DMS79 (cell line): ENCODE data around the gene SDS.

Experiments used
- DNase-seq: peaks from one replicate; lab custom pipeline; 2025; lab: John Stamatoyannopoulos, UW

The SDS gene, protein sequence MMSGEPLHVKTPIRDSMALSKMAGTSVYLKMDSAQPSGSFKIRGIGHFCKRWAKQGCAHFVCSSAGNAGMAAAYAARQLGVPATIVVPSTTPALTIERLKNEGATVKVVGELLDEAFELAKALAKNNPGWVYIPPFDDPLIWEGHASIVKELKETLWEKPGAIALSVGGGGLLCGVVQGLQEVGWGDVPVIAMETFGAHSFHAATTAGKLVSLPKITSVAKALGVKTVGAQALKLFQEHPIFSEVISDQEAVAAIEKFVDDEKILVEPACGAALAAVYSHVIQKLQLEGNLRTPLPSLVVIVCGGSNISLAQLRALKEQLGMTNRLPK

DNA sequence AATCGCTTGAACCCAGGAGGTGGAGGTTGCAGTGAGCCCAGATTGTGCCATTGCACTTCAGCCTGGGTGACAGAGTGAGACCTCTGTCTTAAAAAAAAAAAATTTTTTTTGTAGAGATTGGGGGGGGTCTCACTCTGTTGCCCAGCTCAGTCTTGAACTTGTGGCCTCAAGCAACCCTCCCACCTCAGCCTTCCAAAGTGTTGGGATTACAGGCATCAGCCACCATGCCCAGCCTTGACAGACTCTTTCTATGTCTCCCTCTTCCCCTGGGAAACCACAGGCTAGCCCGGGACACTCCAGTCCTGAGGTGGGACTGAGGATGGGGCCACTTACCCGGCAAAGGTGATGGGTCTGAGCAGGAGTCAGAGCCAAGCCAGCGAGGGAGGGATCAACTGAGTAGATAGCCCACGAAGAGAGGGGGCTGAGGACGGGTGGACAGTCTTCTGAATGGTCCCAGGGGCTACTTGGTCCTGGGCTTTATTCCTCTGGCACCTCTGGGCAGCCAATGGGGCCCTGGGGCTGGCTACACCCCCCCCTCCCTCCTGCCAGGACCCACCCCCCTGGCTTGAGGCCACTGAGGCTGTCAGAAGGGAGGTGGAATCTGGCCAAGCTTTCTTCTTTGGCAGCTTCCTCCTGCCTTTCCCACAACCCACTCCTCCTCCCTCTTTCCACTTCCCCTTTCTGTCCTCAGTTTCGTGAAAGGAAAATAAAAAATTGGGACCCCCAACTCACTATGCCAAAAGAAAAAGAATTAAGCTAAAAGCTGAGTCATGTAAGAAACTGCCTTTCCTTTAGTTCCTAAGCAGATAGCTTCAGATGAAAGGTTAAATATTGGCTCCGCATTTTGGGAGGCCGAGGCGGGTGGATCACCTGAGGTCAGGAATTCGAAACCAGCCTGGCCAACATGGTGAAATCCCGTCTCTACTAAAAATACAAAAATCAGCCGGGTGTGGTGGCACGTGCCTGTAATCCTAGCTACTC is at the start of gene SDS:
TSS of gene SDS (minus strand) at position 453 of the 981 bp plus-strand sequence. CDS start 4,179 bp downstream, outside the sequence.
- no peak for DNase-seq

DNA sequence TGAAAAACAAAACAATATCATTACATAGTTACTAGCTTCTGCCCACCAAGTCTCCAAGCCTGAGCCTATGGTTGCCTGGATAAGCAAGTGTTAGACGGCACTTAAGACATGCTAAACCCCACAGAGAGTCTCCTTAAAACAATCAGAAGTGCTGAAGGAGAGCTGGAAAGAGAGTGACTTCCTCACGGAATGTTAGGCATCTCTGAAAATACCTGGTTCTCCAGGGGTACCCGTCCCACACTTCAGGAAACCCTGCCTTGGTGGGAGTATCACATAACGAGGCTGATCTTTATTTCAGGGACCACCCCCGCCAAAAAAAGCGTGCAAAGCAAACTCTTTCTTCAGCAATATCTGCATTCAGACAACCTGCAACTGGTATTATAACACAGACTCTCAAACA is 49.6 kb upstream of the SDS start:
- no peak for DNase-seq

DNA sequence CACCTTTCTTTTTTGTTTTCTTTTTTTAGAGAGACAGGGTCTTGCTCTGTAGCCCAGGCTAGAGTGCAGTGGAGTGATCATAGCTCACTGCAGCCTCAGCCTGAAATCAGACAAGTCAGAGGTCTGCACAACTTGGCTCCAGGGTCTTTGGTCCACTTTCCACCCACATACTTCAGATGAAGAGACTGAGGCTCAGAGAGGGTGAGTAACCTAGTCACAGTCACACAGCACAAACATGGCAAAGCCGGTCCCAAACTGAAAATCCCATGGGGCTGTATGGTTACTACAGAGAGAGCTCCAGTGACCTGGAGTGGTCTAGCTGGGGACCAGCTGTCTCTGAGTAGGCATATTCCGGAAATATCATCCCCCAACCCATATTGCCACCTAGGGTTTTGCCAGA is 48.8 kb upstream of the SDS start:
- no peak for DNase-seq

DNA sequence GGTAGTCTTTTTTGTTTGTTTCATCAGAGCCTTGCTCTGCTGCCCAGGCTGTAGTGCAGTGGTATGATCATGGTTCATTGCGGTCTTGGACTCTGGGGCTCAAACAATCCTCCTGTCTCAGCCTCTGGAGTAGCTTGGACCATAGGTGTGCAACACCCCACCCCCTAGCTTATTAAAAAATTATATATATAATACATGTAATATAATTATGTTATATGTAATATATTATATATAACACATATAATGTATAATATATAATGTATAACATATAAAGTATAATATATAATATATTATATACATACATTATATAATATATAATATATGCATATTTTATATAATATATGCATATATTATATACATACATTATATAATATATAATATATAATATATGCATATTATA is 46.2 kb upstream of the SDS start:
- DNase-seq: no peak

DNA sequence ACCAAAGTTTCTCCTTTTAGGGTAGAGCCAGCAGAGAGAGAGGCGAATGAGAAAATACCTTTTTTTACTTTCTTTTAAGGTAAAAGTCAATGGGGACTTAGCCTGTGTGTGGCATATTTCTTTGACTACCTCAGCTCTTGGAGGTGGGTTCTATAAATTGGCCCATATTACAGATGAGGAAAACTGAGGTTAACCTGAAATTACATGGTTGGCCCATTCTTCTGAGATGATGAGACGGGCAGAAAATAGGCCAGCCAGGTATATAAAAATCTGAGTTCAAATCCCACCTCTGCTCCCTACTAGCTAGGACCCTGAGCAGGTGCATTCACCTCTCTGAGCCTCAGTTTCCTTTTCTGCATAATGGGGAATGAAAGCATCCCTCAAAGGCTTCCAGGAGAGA is 45.6 kb upstream of the SDS start:
- DNase-seq: no peak

DNA sequence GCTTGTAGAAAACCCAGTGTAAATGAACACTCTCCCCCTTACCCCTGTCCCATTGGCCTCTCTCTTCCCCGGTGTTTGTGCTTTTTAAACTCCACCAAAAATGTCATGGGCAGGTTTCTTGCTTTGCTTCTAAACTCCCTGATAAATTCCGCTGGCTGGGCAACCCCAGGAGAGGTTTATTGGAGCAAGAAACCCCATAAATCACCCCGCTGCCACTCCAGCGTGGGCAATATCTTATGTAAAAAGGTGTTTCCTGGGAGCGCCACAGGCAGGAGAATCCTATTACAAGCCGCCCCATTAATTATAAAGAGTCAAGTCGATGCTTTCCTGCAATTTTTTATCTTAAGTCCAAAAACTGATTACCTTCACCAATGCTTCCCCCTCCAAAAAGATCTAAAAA is 45.2 kb upstream of the SDS start:
- no peak for DNase-seq

DNA sequence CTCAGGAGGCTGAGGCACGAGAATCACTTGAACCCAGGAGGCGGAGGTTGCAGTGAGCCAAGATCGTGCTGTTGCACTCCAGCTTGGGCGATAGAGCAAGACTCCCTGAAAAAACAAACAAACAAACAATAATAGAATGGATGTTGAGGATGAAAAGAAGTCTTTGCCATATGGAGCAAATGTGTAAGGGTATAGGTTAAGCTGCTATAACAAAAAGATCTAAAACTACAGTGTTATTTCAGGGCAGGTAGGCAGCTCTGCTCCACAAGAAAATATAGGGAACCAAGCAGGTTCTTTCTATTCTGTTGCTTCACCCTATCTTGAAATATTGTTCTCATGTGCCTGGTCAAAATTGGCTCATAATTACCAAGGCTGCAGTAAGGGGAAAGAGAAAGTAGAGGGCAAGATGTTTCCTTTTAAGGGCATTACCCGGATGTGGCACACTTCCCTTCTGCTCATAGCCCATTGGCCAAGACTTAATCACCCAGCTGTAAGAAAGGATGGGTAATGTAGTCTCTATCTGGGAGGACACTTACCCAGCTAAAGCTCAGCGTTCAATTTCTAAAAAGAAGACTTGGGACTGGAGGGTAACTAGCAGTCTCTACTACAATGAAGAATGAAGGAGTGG is 42.0 kb upstream of the SDS start:
- DNase-seq: no peak

DNA sequence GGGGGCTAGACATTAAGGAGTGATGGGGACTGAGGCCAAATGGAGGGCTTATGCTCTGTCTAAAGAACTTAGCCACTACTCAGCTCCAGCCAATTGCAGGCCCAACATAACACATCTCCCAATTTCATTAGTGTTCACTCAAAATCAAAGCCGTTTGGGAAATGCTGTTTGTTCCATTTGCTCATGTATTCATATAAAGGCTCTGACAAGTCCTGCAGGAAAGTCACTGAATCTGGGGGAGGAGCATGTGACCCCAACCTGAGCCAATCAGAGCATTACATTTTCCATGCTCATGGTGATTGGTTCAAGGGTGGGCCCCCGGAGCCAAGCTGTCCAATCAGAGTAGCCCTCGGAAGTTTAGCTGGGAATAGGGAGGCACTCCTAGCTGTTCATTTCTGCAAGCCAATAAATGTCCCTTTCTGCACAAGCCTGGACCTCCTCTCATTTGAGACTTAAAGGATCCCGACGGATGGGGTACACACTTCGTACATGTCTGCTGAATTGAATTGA is 39.4 kb upstream of the SDS start:
- no peak for DNase-seq

DNA sequence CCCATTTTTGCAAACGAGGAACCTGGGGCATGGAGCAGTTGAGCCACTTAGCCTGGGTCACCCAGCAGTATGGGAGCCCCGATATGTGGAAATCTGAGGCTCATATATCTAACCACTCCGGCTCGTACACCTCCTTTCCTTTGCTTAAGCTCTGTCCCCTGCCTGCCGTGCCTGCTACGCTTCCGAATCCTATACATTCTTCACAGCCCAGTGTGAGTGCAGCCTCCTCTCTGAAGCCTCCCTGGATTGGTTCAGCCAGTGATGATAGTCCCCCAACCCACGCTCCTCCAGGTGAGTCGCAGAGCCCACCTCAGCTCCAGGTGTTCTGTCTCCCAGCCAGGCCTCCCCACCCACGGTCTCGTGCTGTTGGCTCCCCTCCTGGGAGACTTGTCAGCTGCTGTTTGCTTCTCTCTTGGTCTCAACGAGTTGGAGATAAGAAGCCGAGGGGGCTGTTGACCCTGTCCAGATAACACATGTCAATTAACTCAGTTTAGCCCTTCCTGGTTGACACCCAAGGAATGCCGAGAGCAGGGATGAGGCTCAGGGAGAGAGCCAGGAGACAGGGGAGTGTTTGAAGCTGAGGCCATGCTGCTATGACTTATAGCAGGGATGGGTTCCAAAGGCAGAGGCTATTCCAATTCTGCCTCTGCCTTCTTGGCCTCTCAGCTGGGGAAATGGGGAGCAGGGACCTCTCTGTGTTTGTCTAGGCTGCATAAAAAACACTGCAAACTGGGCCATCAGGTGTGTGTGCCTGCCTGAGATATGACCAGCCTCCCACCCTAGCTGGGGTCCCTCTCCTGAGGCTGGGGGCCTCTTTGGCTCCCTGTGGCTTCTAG is 37.5 kb upstream of the SDS start:
- no peak for DNase-seq

DNA sequence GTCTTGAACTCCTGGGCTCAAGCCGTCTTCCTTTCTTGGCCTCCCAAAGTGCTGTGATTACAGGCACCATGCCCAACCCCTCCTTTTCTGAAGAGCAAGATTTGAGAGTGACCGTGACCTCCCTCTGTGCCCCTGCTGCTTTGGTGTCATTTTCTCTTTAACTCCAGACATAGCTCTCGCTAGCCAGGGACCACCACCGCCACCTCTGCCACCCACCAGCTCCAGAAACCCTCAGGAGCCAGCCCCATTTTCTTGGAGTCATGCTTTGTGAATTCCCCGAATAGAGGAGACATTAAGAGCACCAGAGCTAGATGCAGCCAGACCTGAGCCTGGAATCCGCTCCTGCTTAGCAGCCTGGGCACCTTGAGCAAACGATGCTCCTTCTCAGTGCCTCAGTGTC is 36.6 kb upstream of the SDS start:
- DNase-seq: no peak

DNA sequence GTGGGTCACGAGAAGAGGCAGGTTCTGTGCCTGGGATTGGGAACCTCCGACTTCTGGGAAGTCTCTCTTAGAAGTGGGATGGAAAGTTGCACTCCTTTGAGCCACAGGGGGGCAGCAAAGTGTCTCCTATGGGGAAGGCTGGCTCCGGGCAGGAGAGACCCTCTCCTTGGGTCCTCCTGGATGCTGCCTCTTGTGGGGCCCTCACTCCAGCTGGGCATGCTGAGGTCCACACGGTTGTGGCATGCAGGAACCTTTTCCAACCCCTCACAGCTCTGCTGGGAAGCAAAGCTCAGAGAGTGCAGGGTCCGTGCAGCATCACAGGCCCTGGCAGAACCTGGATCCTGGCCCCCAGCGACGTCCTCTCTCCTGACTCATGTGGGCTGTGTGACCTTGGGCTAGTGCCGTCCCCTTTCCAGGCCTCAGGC is 35.9 kb upstream of the SDS start:
- no peak for DNase-seq

DNA sequence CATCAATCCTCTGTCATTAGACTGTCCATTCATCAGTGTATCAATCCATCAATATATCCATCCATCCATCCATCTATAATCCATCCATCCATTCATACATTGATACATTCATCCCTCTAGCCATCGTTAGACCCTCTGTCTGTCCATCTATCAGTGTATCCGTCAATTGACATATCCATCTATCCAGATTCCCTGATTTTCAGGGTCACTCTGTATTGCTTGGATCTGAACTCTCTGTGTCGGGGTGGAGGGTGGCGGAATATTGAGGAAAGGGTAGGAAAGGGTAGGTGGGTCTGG is 35.6 kb upstream of the SDS start:
- DNase-seq: no peak

DNA sequence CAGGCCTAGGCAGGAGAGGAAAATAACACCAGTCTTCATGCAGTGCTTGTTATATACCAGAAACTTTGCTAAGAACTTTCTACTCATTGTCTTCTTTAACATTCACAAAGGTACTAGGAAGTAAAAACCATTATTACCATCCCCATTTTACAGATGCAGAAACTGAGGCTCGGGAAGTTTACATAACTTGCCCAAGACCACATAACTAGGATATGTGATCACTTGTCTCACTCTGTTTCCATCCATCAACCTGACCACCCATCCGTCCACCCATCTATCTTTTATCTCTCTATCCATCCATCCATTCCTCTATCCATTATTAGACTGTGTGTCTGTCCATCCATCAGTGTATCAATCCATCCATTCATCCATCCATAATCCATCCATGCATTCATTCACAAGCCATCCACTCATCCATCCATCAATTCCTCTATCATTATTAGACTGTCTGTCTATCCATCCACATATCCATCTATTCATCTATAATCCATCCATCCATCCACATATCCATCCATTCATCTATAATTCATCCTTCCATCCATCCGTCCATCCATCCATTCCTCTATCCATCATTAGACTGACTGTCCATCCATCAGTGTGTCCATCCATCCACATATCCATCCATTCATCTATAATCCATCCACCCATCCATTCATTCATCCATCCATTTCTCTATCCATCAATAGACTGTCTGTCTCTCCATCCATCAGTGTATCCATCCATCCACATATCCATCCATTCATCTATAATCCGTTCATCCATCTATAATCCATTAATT is 35.0 kb upstream of the SDS start:
- no peak for DNase-seq

DNA sequence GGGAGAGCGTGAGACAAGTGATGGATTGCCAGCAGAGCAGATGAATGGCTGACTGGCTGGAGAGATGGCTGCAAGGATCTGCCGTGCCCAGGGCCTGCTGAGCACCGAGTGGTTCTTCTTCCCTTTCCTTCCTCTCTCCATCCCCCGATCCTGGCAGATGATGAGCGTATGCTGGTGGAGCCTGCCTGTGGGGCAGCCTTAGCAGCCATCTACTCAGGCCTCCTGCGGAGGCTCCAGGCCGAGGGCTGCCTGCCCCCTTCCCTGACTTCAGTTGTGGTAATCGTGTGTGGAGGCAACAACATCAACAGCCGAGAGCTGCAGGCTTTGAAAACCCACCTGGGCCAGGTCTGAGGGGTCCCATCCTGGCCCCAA is 34.0 kb upstream of the SDS start:
- no peak for DNase-seq

DNA sequence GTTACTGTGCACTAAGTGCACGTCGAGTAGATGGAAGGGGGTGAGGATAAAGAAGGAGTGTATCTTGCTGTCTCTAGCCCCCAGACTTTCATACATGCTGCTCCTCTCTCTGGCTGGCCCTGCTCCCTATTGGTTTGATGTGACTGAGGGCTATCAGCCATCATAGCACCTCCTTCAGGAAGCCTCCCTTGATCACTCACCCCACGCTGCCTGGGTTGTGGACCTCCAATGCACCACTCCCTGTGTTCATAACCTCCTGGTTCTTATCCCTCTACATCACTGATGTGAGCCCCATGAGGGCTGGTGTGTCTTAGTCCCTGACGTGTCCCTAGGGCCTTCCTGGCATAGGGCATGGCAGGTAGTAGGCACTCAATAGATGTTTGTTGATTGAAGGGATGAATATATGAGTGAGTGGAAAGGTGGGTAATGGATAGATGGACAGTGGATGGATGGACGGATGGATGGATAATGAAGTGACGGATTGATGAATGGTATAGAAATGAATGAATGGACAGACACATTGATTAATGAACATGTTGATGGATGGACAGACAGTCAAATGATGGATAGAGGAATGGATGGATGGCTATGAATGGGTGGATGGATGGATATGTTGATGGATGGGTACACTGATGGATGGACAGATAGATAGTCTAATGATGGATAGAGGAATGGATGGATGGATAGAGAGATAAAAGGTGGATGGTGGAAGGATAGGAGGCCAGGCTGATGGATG is 33.5 kb upstream of the SDS start:
- no peak for DNase-seq

DNA sequence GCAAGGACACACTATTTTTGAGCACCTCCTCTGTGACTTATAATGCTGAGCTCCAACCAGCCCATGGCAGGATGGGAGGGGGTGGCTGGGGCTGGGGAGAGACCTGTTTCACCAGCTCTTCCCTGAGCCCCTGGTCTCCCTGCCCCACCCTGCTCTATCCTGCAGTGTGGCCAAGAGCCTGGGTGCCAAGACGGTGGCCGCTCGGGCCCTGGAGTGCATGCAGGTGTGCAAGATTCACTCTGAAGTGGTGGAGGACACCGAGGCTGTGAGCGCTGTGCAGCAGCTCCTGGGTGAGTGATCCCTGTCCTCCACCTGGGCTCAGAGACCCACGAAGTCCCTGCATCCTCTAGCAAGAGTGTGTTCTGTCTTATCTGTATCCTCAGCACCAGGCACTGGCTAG is 32.9 kb upstream of the SDS start:
- no peak for DNase-seq

DNA sequence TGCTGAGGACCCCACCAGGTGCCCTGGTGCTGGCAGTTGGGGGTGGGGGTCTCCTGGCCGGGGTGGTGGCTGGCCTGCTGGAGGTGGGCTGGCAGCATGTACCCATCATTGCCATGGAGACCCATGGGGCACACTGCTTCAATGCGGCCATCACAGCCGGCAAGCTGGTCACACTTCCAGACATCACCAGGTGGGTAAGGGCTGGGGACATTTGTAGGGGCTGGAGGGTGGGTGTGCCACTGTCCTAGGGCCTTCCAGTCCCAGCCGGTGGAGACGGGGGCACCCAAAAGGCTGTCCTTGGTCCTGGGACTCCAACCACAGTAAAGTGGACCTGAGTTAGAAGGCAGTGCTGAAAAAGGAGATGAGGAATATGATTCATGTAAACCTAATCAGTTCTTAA is 31.7 kb upstream of the SDS start:
- DNase-seq: no peak

DNA sequence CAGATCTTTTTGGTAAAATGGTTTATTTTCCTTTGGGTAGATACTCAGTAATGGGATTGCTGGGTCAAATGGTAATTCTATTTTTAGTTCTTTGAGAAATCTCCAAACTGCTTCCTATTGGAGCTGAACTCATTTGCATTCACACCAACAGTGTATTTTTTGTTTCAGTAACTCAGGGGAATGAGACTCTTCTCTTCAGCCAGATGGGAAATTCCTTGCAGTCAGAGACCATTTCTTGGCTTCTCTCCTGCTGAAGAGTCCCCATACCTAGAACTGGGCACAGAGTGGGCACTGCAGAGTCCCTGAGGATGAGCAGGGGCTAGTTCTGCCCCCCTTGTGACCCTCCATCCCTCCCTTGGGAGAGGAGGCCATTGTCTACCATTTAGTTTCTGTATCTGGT is 29.3 kb upstream of the SDS start:
- no peak for DNase-seq

DNA sequence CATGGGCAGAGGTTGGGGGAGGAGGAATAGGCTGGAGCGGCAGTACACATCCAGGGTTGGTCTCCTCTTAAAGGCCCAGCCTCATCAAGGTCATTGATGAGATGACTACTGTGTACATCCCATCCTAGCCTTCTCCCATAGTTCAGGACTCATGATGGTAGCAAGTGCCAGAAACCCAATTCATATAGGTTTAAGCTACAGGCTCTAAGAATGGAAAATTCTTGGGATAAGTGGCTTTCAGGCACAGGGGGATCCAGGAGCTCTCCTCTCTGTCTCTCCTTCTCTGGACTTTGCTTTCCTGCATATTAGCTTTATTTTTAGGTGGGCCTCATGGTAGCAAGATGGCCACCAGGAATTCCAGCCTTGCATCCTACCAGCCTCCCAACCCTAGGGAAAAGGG is 24.8 kb upstream of the SDS start:
- no peak for DNase-seq

DNA sequence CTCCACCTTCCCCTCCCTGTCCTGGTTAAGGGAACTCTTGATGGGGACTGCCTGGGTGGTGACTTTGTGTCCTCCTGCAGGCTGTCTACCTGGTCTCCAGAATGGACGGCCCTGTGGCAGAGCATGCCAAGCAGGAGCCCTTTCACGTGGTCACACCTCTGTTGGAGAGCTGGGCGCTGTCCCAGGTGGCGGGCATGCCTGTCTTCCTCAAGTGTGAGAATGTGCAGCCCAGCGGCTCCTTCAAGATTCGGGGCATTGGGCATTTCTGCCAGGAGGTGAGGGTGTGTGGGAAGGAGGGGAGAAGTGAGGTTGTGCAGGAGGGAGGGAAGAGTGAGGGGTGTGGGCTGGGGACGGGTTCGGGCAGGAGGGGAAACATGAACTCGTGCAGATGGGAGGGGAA is 24.2 kb upstream of the SDS start:
- no peak for DNase-seq
